ENCODE measurements around the gene MEIOC. TPM values are rescaled to one million over a fixed set of nuclear protein-coding genes. Genes with fewer than 3 reads are reported as not detected.

MEIOC gene
- total RNA-seq, 1 experiment from 2014 or later: not detected

DNA sequence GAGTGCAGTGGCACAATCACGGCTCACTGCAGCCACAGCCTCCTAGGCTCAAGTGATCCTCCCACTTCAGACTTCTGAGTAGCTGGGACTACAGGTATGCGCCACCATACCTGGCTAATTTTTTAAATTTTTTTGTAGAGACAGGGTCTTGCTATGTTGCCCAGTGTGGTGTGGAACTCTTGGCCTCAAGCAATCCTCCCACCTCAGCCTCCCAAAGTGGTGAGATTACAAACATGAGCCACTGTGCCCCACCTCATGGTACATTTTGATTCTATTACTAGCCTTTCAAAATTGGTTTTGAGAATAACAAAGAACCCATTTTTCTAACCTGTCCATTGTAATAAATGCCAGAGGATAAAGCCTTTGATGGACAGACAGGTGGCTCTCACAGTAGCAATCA lies 31.9 kb downstream of the MEIOC start:
- no peak for DNase-seq (ENCODE audit: unreplicated experiment)
- H3K9me3 Mint-ChIP-seq (ENCODE audit: unreplicated experiment): no peaks in the 10 kb centered on the region
- intact Hi-C loops (cut with micrococcal nuclease): no loop called here
- H3K4me1 Mint-ChIP-seq (ENCODE audit: insufficient read depth, unreplicated experiment): peaks cover 21% of the 10 kb centered on the region
- H3K4me3 Mint-ChIP-seq (ENCODE audit: unreplicated experiment): peak overlapping the region; percentile 96
- ChIA-PET POLR2A (interaction anchor here (0.5 to 3.8 kb wide), 8 partner anchors 12 to 623 kb away, joined by 3 to 53 read pairs (median 8); partner anchors contain the start of genes DBF4B and FZD2), CTCF (interaction anchor here (1.6 to 1.8 kb wide), 2 partner anchors 14 to 16 kb away, joined by 3 to 5 read pairs; no protein-coding TSS in a partner anchor)
- BruUV-seq (replicated peaks): no TSS peak
- H3K36me3 Mint-ChIP-seq (ENCODE audit: insufficient read depth, unreplicated experiment): peaks cover 7% of the 10 kb centered on the region
- H3K27ac Mint-ChIP-seq (ENCODE audit: low read depth, unreplicated experiment): no peak overlapping the region
- H3K27me3 Mint-ChIP-seq (ENCODE audit: insufficient read depth, unreplicated experiment): no peaks in the 10 kb centered on the region
- TF ChIP-seq, protein P1, sequence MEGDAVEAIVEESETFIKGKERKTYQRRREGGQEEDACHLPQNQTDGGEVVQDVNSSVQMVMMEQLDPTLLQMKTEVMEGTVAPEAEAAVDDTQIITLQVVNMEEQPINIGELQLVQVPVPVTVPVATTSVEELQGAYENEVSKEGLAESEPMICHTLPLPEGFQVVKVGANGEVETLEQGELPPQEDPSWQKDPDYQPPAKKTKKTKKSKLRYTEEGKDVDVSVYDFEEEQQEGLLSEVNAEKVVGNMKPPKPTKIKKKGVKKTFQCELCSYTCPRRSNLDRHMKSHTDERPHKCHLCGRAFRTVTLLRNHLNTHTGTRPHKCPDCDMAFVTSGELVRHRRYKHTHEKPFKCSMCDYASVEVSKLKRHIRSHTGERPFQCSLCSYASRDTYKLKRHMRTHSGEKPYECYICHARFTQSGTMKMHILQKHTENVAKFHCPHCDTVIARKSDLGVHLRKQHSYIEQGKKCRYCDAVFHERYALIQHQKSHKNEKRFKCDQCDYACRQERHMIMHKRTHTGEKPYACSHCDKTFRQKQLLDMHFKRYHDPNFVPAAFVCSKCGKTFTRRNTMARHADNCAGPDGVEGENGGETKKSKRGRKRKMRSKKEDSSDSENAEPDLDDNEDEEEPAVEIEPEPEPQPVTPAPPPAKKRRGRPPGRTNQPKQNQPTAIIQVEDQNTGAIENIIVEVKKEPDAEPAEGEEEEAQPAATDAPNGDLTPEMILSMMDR (IDR thresholded peaks at IDR 0.05; ENCODE audit: unreplicated experiment): no peak

DNA sequence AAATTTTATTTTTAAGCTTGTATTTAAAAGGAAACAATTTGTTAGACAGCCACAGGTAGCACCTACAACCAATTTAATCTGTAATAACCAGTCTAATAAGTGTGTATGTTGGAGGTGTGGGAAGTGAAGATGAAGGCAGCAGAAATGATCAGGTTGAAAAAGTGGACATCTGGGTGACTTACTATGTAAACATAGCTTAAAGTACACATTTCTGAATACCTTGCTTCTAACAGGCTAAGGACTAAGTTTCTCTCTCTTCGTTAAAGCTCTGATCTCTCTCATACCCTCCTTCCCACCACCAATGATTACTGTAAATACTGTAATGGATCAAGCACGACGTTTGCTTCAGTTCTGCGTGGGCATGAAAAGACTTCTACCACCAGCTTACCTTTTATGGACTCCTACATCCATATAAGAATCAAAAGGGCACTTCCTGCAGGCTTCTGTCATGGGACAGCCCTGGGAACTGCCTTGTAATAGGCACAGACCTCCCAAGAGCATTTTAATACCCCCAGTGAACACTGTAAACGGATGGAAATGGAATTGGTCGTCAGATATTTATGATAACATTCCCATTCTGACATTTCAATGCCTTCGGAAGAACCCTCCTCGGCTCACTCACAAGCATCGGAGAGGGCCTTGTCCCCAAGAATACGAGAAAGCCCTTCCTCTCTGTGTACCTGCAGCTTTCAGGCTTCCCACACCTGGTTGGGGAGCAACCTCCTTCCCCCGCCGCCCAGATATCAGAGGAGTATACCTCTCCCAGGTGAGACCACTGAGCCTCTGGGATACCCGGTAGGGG lies 32.6 kb downstream of the MEIOC start:
- Mint-ChIP-seq H3K9me3 (ENCODE audit: unreplicated experiment) (no peaks in the 10 kb centered on the region), H3K36me3 (ENCODE audit: insufficient read depth, unreplicated experiment) (peaks cover 3% of the 10 kb centered on the region), H3K27me3 (ENCODE audit: insufficient read depth, unreplicated experiment) (no peaks in the 10 kb centered on the region), H3K4me3 (ENCODE audit: unreplicated experiment) (peak overlapping the region; percentile 96), H3K27ac (ENCODE audit: low read depth, unreplicated experiment) (peak overlapping the region; percentile 95), H3K4me1 (ENCODE audit: insufficient read depth, unreplicated experiment) (peaks cover 21% of the 10 kb centered on the region)
- ChIA-PET CTCF (interaction anchor here (1.0 to 1.8 kb wide), 3 partner anchors 14 to 75 kb away, joined by 3 to 5 read pairs (median 3); no protein-coding TSS in a partner anchor), POLR2A (interaction anchor here (0.5 to 3.8 kb wide), 12 partner anchors 11 to 623 kb away, joined by 3 to 53 read pairs (median 6); partner anchors contain the start of genes DBF4B, FZD2 and GPATCH8)
- intact Hi-C loops (cut with micrococcal nuclease): no loop called here
- DNase-seq (ENCODE audit: unreplicated experiment): no peak
- TSS peak; percentile 52 for BruUV-seq (replicated peaks)
- TF ChIP-seq, protein P1 (IDR thresholded peaks at IDR 0.05; ENCODE audit: unreplicated experiment): no peak

DNA sequence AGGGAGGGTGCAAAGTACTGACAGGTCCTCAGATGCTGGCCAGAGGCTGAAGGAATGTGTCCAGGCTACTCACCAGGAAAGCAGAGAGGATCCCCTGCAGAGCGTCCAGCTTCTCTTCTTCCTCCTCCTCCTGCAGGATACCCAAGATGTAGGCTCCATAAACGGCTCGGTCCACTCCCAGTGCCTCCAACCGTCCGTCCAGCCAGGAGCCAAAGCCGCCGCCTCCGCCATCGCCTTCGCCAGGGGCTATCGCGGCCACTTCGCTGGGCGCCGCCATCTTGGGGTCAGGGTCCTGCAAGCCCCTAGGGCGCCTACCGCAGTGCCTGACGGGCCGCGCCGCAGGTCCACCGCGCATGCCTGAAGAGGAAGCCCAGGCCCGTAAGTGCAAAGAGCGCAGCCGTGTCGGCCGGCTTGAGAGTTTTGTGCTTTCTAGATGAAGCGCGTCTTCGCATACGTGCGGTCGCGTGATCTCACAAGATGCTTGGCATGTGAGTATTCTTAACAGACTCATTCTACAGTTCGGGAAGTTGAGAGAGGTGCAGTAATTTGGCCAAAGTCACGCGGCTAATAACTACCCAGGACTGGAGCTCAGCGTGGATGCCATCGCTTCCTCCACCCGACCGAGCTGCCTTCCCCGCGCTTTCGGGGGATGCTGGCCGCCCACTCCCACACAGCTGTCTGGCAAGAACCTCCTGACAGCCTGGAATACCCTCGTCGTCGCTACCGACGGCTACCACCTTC lies 33.4 kb downstream of the MEIOC start, which contains the start of gene CCDC43:
Gene CCDC43 (minus strand): TSS at position 300 of the 741 bp plus-strand sequence. CDS start 23 bp downstream, at position 277.
- peak; percentile 88 for DNase-seq (ENCODE audit: unreplicated experiment)
- TF ChIP-seq, protein P1 (IDR thresholded peaks at IDR 0.05; ENCODE audit: unreplicated experiment): no peak
- CTCF ChIA-PET: interaction anchor here (0.6 to 2.3 kb wide), 6 partner anchors 10 to 156 kb away, joined by 3 to 15 read pairs (median 4); partner anchors contain the start of gene DBF4B
- Mint-ChIP-seq H3K9me3 (ENCODE audit: unreplicated experiment) (no peaks in the 10 kb centered on the region), H3K27ac (ENCODE audit: low read depth, unreplicated experiment) (peak within 1 kb of the TSS; percentile 95), H3K36me3 (ENCODE audit: insufficient read depth, unreplicated experiment) (no peaks in the 10 kb centered on the region), H3K4me3 (ENCODE audit: unreplicated experiment) (peak within 1 kb of the TSS; percentile 96), H3K4me1 (ENCODE audit: insufficient read depth, unreplicated experiment) (peaks cover 21% of the 10 kb centered on the region), H3K27me3 (ENCODE audit: insufficient read depth, unreplicated experiment) (no peaks in the 10 kb centered on the region)
- POLR2A ChIA-PET: interaction anchor here (0.7 to 3.8 kb wide), 14 partner anchors 11 to 187 kb away, joined by 3 to 53 read pairs (median 6); partner anchors contain the start of genes DBF4B, FZD2 and GPATCH8
- intact Hi-C loops (cut with micrococcal nuclease): no loop called here
- no TSS peak for BruUV-seq (replicated peaks)

All from MCF 10A (cell line).